Right cardiac atrium (tissue), 5 donors: ENCODE measurements around the gene KCNK1. TPM values are rescaled to one million over a fixed set of nuclear protein-coding genes. Genes with fewer than 3 reads are reported as not detected.
"Not testable (repeated sequence)": the region's sequence is repeated elsewhere in the genome, so short reads cannot be mapped to it uniquely, and the experiment has no call there.

Source experiments
- ATAC-seq, 2 donors: fragments of 200-7000 bp; cut with Tn5 transposase; one replicate each; pipeline versions ENCODE4 v1.8.0 to v1.9.1; 2020; ENCODE audit warnings: moderate library complexity in 2 of 2, mild to moderate bottlenecking in 1 of 2
- DNase-seq, 3 donors: peaks; one replicate each; pipeline ENCODE4 v3.0.0-alpha.2; 2020
- H3K27ac ChIP-seq: one replicate; pipeline ENCODE4 v1.5.1; 2013; ENCODE audit warnings: mild to moderate bottlenecking, low read length, control low read depth, moderate library complexity
- H3K27me3 ChIP-seq: one replicate; pipeline ENCODE4 v1.6.1; 2013; ENCODE audit not compliant: control insufficient read depth, insufficient read depth
- H3K4me1 ChIP-seq: one replicate; pipeline ENCODE4 v1.6.1; 2013; ENCODE audit warnings: low read length; ENCODE audit not compliant: control insufficient read depth, insufficient read depth
- H3K4me3 ChIP-seq: one replicate; pipeline ENCODE4 v1.5.1; 2013; ENCODE audit warnings: low read length, control low read depth
- H3K9me3 ChIP-seq: one replicate; pipeline ENCODE4 v1.6.1; 2013; ENCODE audit warnings: low read length; ENCODE audit not compliant: control insufficient read depth
- WGBS: extraction: QIAGEN DNeasy Blood & Tissue Kit; methylation state at CpG from one replicate; pipeline ENCODE4 v1.1.7; 2013; 5-methylcytosine and 5-hydroxymethylcytosine counted together
- intact Hi-C, 4 donors: fragments of 100-400 bp; cut with DNase I; formaldehyde crosslinking; loops; one replicate each; pipeline versions ENCODE4 v1.11.0 to v1.14.0; 2022 to 2023
- polyA plus RNA-seq: library from polyadenylated mRNA; stranded (reverse); fragments of 200-250 nt; gene quantifications from one replicate; pipeline ENCODE4 v1.2.3, GENCODE V29; 2013
- total RNA-seq, 4 donors: library from RNA; stranded (reverse); fragmentation: NEBNext Ultra II Directional; extraction: Animal tissue kit (Norgen Biotek cat#: 25700); gene quantifications; one replicate each; pipeline ENCODE4 v1.2.1, GENCODE V29; 2021
- donor health status: healthy with polysubstance abuse.
- donor health status: DM: no; HTN: yes; CAD: no.
- donor health status: DM: no; HTN: no; CAD: no.
- donor health status: DM: no; HTN: yes; CAD: no; lungs with severe emphysema.
- donor health status: DM: yes; HTN: yes; CAD: no.

KCNK1 gene
- total and polyA plus RNA-seq, 5 donors, result 72.0 to 95.6 (median 85.5) TPM

- WGBS, result 49% methylated on average over 8 of the region's 8 CpGs
These were observed 54.3 kb downstream of the KCNK1 start for GRCh38 chr1:233668146-233668724.

GRCh38 chr1:233668725-233669294, 54.9 kb downstream of the KCNK1 start:
- WGBS, result 38% methylated on average over 7 of the region's 7 CpGs
- H3K27ac ChIP-seq, result no peak overlapping the region
- intact Hi-C loops, result loop anchor here in 1 of 4 donors (10.0 kb wide), 1 partner anchor 56 kb away; no protein-coding TSS in a partner anchor
- no peak overlapping the region for H3K4me3 ChIP-seq
- ATAC-seq (peak; percentile 78 to 84), DNase-seq (peak in 1 of 3 donors; percentile 36)
- no peaks in the 10 kb centered on the region for H3K4me1 ChIP-seq
- no peaks in the 10 kb centered on the region for H3K27me3 ChIP-seq
- no peaks in the 10 kb centered on the region for H3K9me3 ChIP-seq

More at GRCh38 chr1:233668146-233668724, 54.3 kb downstream of the KCNK1 start:
- H3K27me3 ChIP-seq, result no peaks in the 10 kb centered on the region
- H3K27ac ChIP-seq, result peak overlapping the region; percentile 15
- no peak for DNase-seq
- intact Hi-C loops, result loop anchor here in 1 of 4 donors (10.0 kb wide), 1 partner anchor 57 kb away; no protein-coding TSS in a partner anchor
- H3K4me3 ChIP-seq, result no peak overlapping the region
- H3K4me1 ChIP-seq, result no peaks in the 10 kb centered on the region
- H3K9me3 ChIP-seq, result no peaks in the 10 kb centered on the region
- peak in 1 of 2 donors; percentile 63 for ATAC-seq

- H3K4me3 ChIP-seq, DNase-seq, H3K9me3 ChIP-seq, H3K27me3 ChIP-seq, H3K4me1 ChIP-seq, ATAC-seq, H3K27ac ChIP-seq, intact Hi-C loops: not testable (repeated sequence)
- WGBS, result 69% methylated on average over 2 of the region's 2 CpGs
These were observed 56.5 kb downstream of the KCNK1 start for GRCh38 chr1:233670363-233670762.

GRCh38 chr1:233671286-233671685, 57.4 kb downstream of the KCNK1 start:
- Histone ChIP-seq H3K4me1 (no peaks in the 10 kb centered on the region), H3K27me3 (no peaks in the 10 kb centered on the region), H3K27ac (peak overlapping the region; percentile 7), H3K9me3 (no peaks in the 10 kb centered on the region), H3K4me3 (no peak overlapping the region)
- no peak for DNase-seq
- intact Hi-C loops, result no loop called here
- ATAC-seq, result no peak
- 90% methylated on average over 5 of the region's 5 CpGs for WGBS

- Histone ChIP-seq H3K4me1 (no peaks in the 10 kb centered on the region), H3K27ac (peak overlapping the region; percentile 6), H3K9me3 (no peaks in the 10 kb centered on the region), H3K27me3 (no peaks in the 10 kb centered on the region), H3K4me3 (no peak overlapping the region)
- ATAC-seq, result no peak
- intact Hi-C loops, result no loop called here
- 94% methylated on average over 6 of the region's 6 CpGs for WGBS
- DNase-seq, result no peak
These were observed 58.8 kb downstream of the KCNK1 start for GRCh38 chr1:233672732-233673131.

GRCh38 chr1:233673261-233673946, 59.5 kb downstream of the KCNK1 start:
- Histone ChIP-seq H3K27me3 (no peaks in the 10 kb centered on the region), H3K9me3 (no peaks in the 10 kb centered on the region), H3K4me3 (no peak overlapping the region), H3K4me1 (no peaks in the 10 kb centered on the region), H3K27ac (peak overlapping the region; percentile 80)
- WGBS, result 71% methylated on average over 8 of the region's 8 CpGs
- DNase-seq (no peak), ATAC-seq (no peak)
- intact Hi-C loops, result no loop called here

- DNase-seq, result no peak
- Histone ChIP-seq H3K27ac (peak overlapping the region; percentile 80), H3K4me1 (no peaks in the 10 kb centered on the region), H3K9me3 (no peaks in the 10 kb centered on the region), H3K4me3 (no peak overlapping the region), H3K27me3 (no peaks in the 10 kb centered on the region)
- intact Hi-C loops, result no loop called here
- ATAC-seq, result peak in 1 of 2 donors; percentile 24
- 63% methylated on average over 5 of the region's 5 CpGs for WGBS
These were observed 60.1 kb downstream of the KCNK1 start for GRCh38 chr1:233673947-233674431.

GRCh38 chr1:233675446-233675845, 61.5 kb downstream of the KCNK1 start:
- no peaks in the 10 kb centered on the region for H3K4me1 ChIP-seq
- H3K9me3 ChIP-seq, result no peaks in the 10 kb centered on the region
- no peak overlapping the region for H3K4me3 ChIP-seq
- no peak overlapping the region for H3K27ac ChIP-seq
- intact Hi-C loops, result loop anchor here in 1 of 4 donors (5.0 kb wide), 1 partner anchor 47 kb away; no protein-coding TSS in a partner anchor
- H3K27me3 ChIP-seq, result no peaks in the 10 kb centered on the region
- ATAC-seq (no peak), DNase-seq (no peak)
- WGBS, result 92% methylated on average over 2 of the region's 2 CpGs

GRCh38 chr1:233675893-233676292, 62.0 kb downstream of the KCNK1 start:
- Histone ChIP-seq H3K9me3 (no peaks in the 10 kb centered on the region), H3K4me1 (no peaks in the 10 kb centered on the region), H3K27me3 (no peaks in the 10 kb centered on the region), H3K27ac (peak overlapping the region; percentile 70), H3K4me3 (no peak overlapping the region)
- ATAC-seq (peak in 1 of 2 donors; percentile 4), DNase-seq (no peak)
- intact Hi-C loops, result loop anchor here in 1 of 4 donors (5.0 kb wide), 1 partner anchor 46 kb away; no protein-coding TSS in a partner anchor
- WGBS, result 83% methylated on average over 4 of the region's 4 CpGs

GRCh38 chr1:233677690-233678354, 63.9 kb downstream of the KCNK1 start:
- intact Hi-C loops, result loop anchor here in 1 of 4 donors (5.0 kb wide), 1 partner anchor 44 kb away; no protein-coding TSS in a partner anchor
- no peaks in the 10 kb centered on the region for H3K27me3 ChIP-seq
- no peak for DNase-seq
- no peaks in the 10 kb centered on the region for H3K4me1 ChIP-seq
- H3K27ac ChIP-seq, result peak overlapping the region; percentile 98
- no peaks in the 10 kb centered on the region for H3K9me3 ChIP-seq
- ATAC-seq, result peak; percentile 73 to 81
- WGBS, result 66% methylated on average over 7 of the region's 7 CpGs
- no peak overlapping the region for H3K4me3 ChIP-seq
